GM23248 (cell line): ENCODE data around the gene HDAC9. TPM values are rescaled to one million over a fixed set of nuclear protein-coding genes. Genes with fewer than 3 reads are reported as not detected.
A peak's percentile ranks its signal among the peaks of the same experiment; 100 is the strongest.

ENCODE experiments used
- DNase-seq: peaks from one replicate; pipeline ENCODE4 v3.0.0-alpha.2; 2015
- H2AFZ ChIP-seq: fragments of 200-600 bp; sonication (generic); 2 replicates; pipeline ENCODE4 v1.6.1; 2016; ENCODE audit warnings: antibody characterized with exemption
- H3F3A ChIP-seq: fragments of 200-600 bp; sonication (generic); 2 replicates; pipeline ENCODE4 v1.6.1; 2016; ENCODE audit warnings: mild to moderate bottlenecking, antibody characterized with exemption, mixed run types; ENCODE audit not compliant: insufficient read depth
- H3K27ac ChIP-seq: fragments of 200-600 bp; sonication (generic); 2 replicates; pipeline ENCODE4 v1.5.1; 2016; ENCODE audit warnings: mild to moderate bottlenecking
- H3K27me3 ChIP-seq: fragments of 200-600 bp; sonication (generic); replicated peaks from 2 replicates; pipeline ENCODE4 v1.6.1; 2016; ENCODE audit warnings: mild to moderate bottlenecking; ENCODE audit not compliant: insufficient read depth
- H3K36me3 ChIP-seq: fragments of 200-600 bp; sonication (generic); 2 replicates; pipeline ENCODE4 v1.6.1; 2016; ENCODE audit warnings: low read depth, mild to moderate bottlenecking
- H3K4me1 ChIP-seq: fragments of 200-600 bp; sonication (generic); 2 replicates; pipeline ENCODE4 v1.6.1; 2016; ENCODE audit warnings: mild to moderate bottlenecking; ENCODE audit not compliant: insufficient read depth
- H3K4me2 ChIP-seq: fragments of 200-600 bp; sonication (generic); one replicate; pipeline ENCODE4 v1.6.1; 2016; ENCODE audit warnings: mild to moderate bottlenecking; ENCODE audit not compliant: unreplicated experiment
- H3K4me3 ChIP-seq: fragments of 200-600 bp; sonication (generic); 2 replicates; pipeline ENCODE4 v1.5.1; 2016; ENCODE audit warnings: mild to moderate bottlenecking
- H3K79me2 ChIP-seq: fragments of 200-600 bp; sonication (generic); 2 replicates; pipeline ENCODE4 v1.6.1; 2016; ENCODE audit warnings: mild to moderate bottlenecking; ENCODE audit not compliant: insufficient read depth
- H3K9ac ChIP-seq: fragments of 200-600 bp; sonication (generic); 2 replicates; pipeline ENCODE4 v1.6.1; 2016; ENCODE audit warnings: mild to moderate bottlenecking
- H3K9me2 ChIP-seq: fragments of 200-600 bp; sonication (generic); 2 replicates; pipeline ENCODE4 v1.6.1; 2016; ENCODE audit warnings: mixed run types, mild to moderate bottlenecking, moderate library complexity; ENCODE audit not compliant: insufficient read depth
- H3K9me3 ChIP-seq: fragments of 200-600 bp; sonication (generic); one replicate; pipeline ENCODE4 v1.6.1; 2017; ENCODE audit warnings: low read depth
- H4K20me1 ChIP-seq: fragments of 200-600 bp; sonication (generic); 2 replicates; pipeline ENCODE4 v1.6.0; 2016; ENCODE audit not compliant: insufficient read depth
- EZH2 ChIP-seq: fragments of 200-600 bp; sonication (generic); IDR thresholded peaks from 2 replicates; pipeline ENCODE4 v1.6.1; 2018; ENCODE audit warnings: antibody characterized with exemption, mild to moderate bottlenecking; ENCODE audit not compliant: insufficient read depth, poor library complexity, severe bottlenecking
- EZH2phosphoT487 ChIP-seq: fragments of 200-600 bp; sonication (generic); IDR thresholded peaks from 2 replicates; pipeline ENCODE4 v1.6.1; 2018; ENCODE audit warnings: antibody characterized with exemption, moderate library complexity, mild to moderate bottlenecking, low read depth; ENCODE audit not compliant: insufficient read depth
- WGBS, 2 experiments: methylation state at CpG; one replicate each; pipeline ENCODE4 v1.1.6; 2015 to 2017; ENCODE audit warnings: low lambda C conversion rate in 2 of 2, low coverage in 1 of 2; ENCODE audit errors: missing lambda C conversion rate in 2 of 2; 5-methylcytosine and 5-hydroxymethylcytosine counted together
- in situ Hi-C: fragments of 300-500 bp; cut with MboI; formaldehyde crosslinking; loops from 2 replicates; pipeline ENCODE4 v1.15.0; 2020
- polyA plus RNA-seq: library from polyadenylated mRNA; unstranded; fragments of >200 nt; fragmentation: Nextera tagmentation; extraction: Ambion mirVana; gene quantifications from 2 replicates; pipeline ENCODE4 v1.2.1, GENCODE V29; 2016
- total RNA-seq: library from RNA; depleted of rRNA; stranded (reverse); fragments of >200 nt; shearing (Covaris generic); gene quantifications from 2 replicates; pipeline ENCODE4 v1.2.3, GENCODE V29; 2014

The HDAC9 gene
- total and polyA plus RNA-seq, 2 experiments from 2014 or later = 1.6 to 2.1 TPM

DNA sequence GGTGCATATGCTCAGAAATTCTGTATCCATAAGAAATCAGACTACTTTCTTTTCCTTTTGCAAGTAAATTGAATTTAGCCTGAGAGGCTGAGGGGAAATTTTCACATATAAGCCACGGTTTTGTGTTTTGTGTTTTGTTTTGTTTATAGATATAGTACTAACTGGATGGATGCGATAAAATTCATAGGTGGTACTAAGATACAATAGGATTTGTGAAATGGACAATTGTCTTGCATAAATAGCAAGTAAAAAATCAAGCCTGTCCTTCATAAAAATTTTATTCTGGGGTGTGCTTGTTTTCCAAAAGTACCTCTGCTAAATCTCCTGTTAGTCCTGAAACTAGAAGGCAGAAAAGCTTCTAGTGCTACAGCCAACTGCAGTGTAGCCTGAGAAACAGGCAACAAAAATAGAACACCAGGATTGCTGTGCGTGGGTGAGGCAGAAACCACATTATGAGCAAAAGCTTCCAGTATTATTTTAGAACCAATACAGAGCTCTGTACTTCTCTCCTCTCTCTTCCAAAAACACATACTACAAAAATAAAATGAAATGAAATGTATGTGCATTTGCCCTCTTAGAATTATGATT, 634 bp upstream of the HDAC9 start:
- DNase-seq = peak; percentile 88
- H3K36me3 ChIP-seq = no peaks in the 10 kb centered on the region
- peak overlapping the region; percentile 89 for H3K27ac ChIP-seq
- H3K4me3 ChIP-seq = peak overlapping the region; percentile 54
- no peaks in the 10 kb centered on the region for H3K9me2 ChIP-seq
- WGBS, 2 experiments = 19 to 32% methylated on average over 3 of the region's 3 CpGs
- no peaks in the 10 kb centered on the region for H4K20me1 ChIP-seq
- peak overlapping the region; percentile 91 for H3K4me2 ChIP-seq
- peaks cover 18% of the 10 kb centered on the region for H3K4me1 ChIP-seq
- peaks cover 19% of the 10 kb centered on the region for H3F3A ChIP-seq
- no peaks in the 10 kb centered on the region for H3K79me2 ChIP-seq
- peak overlapping the region; percentile 76 for H2AFZ ChIP-seq
- no peaks in the 10 kb centered on the region for H3K27me3 ChIP-seq
- H3K9ac ChIP-seq = peak overlapping the region; percentile 77
- in situ Hi-C loops = no loop called here
- TF ChIP-seq EZH2phosphoT487 = no peak
- TF ChIP-seq EZH2 = no peak
- no peaks in the 10 kb centered on the region for H3K9me3 ChIP-seq

GRCh38 chr7:18496341-18496700, 772 bp downstream of the HDAC9 start:
- Histone ChIP-seq H4K20me1 (no peaks in the 10 kb centered on the region), H3K79me2 (no peaks in the 10 kb centered on the region), H3F3A (peaks cover 19% of the 10 kb centered on the region), H3K36me3 (no peaks in the 10 kb centered on the region), H3K9me3 (no peaks in the 10 kb centered on the region), H3K9ac (no peak overlapping the region; the same call in 1 of the 2 replicates), H3K27ac (peak overlapping the region; percentile 89; the same call in 1 of the 2 replicates), H2AFZ (peak overlapping the region; percentile 76), H3K27me3 (no peaks in the 10 kb centered on the region), H3K9me2 (no peaks in the 10 kb centered on the region), H3K4me2 (peak overlapping the region; percentile 91), H3K4me3 (no peak overlapping the region), H3K4me1 (peaks cover 18% of the 10 kb centered on the region)
- DNase-seq = no peak
- TF ChIP-seq EZH2phosphoT487 (no peak), EZH2 (no peak)
- in situ Hi-C loops = no loop called here
- WGBS, 2 experiments = 69 to 70% methylated on average over 3 of the region's 3 CpGs

- in situ Hi-C loops = no loop called here
- Histone ChIP-seq H3K9me2 (no peaks in the 10 kb centered on the region), H3F3A (peaks cover 19% of the 10 kb centered on the region), H3K4me2 (no peak overlapping the region), H3K27me3 (no peaks in the 10 kb centered on the region), H3K4me3 (no peak overlapping the region), H2AFZ (no peak overlapping the region), H3K9ac (no peak overlapping the region), H3K9me3 (no peaks in the 10 kb centered on the region), H3K79me2 (no peaks in the 10 kb centered on the region), H3K4me1 (peaks cover 18% of the 10 kb centered on the region), H3K27ac (no peak overlapping the region), H4K20me1 (no peaks in the 10 kb centered on the region), H3K36me3 (no peaks in the 10 kb centered on the region)
- no peak for DNase-seq
- TF ChIP-seq EZH2 (no peak), EZH2phosphoT487 (no peak)
- WGBS, 2 experiments = 99 to 100% methylated on average over 3 of the region's 3 CpGs
Observed at GRCh38 chr7:18497082-18497481, 1.5 kb downstream of the HDAC9 start.

GRCh38 chr7:18497800-18498199, 2.3 kb downstream of the HDAC9 start:
- H3K36me3 ChIP-seq = no peaks in the 10 kb centered on the region
- no peaks in the 10 kb centered on the region for H3K27me3 ChIP-seq
- H3K4me3 ChIP-seq = no peak overlapping the region
- in situ Hi-C loops = no loop called here
- H3K9me2 ChIP-seq = no peaks in the 10 kb centered on the region
- no peak overlapping the region for H3K4me2 ChIP-seq
- no peak for DNase-seq
- H3F3A ChIP-seq = peaks cover 19% of the 10 kb centered on the region
- no peak overlapping the region for H2AFZ ChIP-seq
- H3K9me3 ChIP-seq = no peaks in the 10 kb centered on the region
- no peak overlapping the region for H3K9ac ChIP-seq
- peaks cover 18% of the 10 kb centered on the region for H3K4me1 ChIP-seq
- TF ChIP-seq EZH2 = no peak
- no peak for TF ChIP-seq EZH2phosphoT487
- H3K79me2 ChIP-seq = no peaks in the 10 kb centered on the region
- no peaks in the 10 kb centered on the region for H4K20me1 ChIP-seq
- H3K27ac ChIP-seq = no peak overlapping the region

GRCh38 chr7:18498341-18498740, 2.8 kb downstream of the HDAC9 start:
- no peaks in the 10 kb centered on the region for H3K79me2 ChIP-seq
- peaks cover 19% of the 10 kb centered on the region for H3F3A ChIP-seq
- no peak overlapping the region for H2AFZ ChIP-seq
- no peak for DNase-seq
- H3K9ac ChIP-seq = no peak overlapping the region
- no peak overlapping the region for H3K4me2 ChIP-seq
- peaks cover 18% of the 10 kb centered on the region for H3K4me1 ChIP-seq
- no peaks in the 10 kb centered on the region for H3K9me2 ChIP-seq
- no peaks in the 10 kb centered on the region for H3K27me3 ChIP-seq
- TF ChIP-seq EZH2 (no peak), EZH2phosphoT487 (no peak)
- WGBS, 2 experiments = 94 to 95% methylated on average over 2 of the region's 2 CpGs
- H3K36me3 ChIP-seq = no peaks in the 10 kb centered on the region
- in situ Hi-C loops = no loop called here
- no peak overlapping the region for H3K4me3 ChIP-seq
- no peaks in the 10 kb centered on the region for H3K9me3 ChIP-seq
- H4K20me1 ChIP-seq = no peaks in the 10 kb centered on the region
- H3K27ac ChIP-seq = no peak overlapping the region
